Tibial nerve (tissue), 4 donors: ENCODE data around the gene AUH. TPM values are rescaled to one million over a fixed set of nuclear protein-coding genes. Genes with fewer than 3 reads are reported as not detected.
A peak's percentile ranks its signal among the peaks of the same experiment; 100 is the strongest.

Experiments used
- DNase-seq, 2 donors: peaks; one replicate each; pipeline ENCODE4 v3.0.0-alpha.2; 2019; ENCODE audit warnings: low spot score in 2 of 2
- H3K27ac ChIP-seq, 4 donors: fragments of 200-600 bp; sonication (generic) in 3 of 4; one replicate each; pipeline ENCODE4 v1.5.1; 2017 to 2019; ENCODE audit warnings: mild to moderate bottlenecking in 1 of 4
- H3K27me3 ChIP-seq, 2 donors: fragments of 200-600 bp; sonication (generic) in 1 of 2; one replicate each; pipeline versions ENCODE4 v1.5.1 to v1.6.0; 2017 to 2019
- H3K36me3 ChIP-seq, 3 donors: fragments of 200-600 bp; sonication (generic); one replicate each; pipeline ENCODE4 v1.5.1; 2018 to 2019
- H3K4me1 ChIP-seq, 4 donors: fragments of 200-600 bp; sonication (generic) in 3 of 4; one replicate each; pipeline ENCODE4 v1.5.1; 2017 to 2019
- H3K4me3 ChIP-seq, 4 donors: fragments of 200-600 bp; sonication (generic) in 3 of 4; one replicate each; pipeline ENCODE4 v1.5.1; 2017 to 2019; ENCODE audit warnings: mild to moderate bottlenecking in 1 of 4, moderate library complexity in 1 of 4
- H3K9me3 ChIP-seq, 4 donors: fragments of 200-600 bp; sonication (generic) in 3 of 4; one replicate each; pipeline ENCODE4 v1.5.1; 2017 to 2019
- EP300 ChIP-seq, 2 donors: sonication (generic); formaldehyde crosslinking; IDR thresholded peaks; one replicate each; pipeline ENCODE4 v1.6.1; 2017; ENCODE audit warnings: antibody characterized with exemption in 2 of 2, mild to moderate bottlenecking in 1 of 2
- POLR2A ChIP-seq, 2 donors: fragments of 450-650 bp; IDR thresholded peaks; one replicate each; pipeline ENCODE4 v1.6.1; 2017; ENCODE audit warnings: antibody characterized with exemption in 2 of 2, mild to moderate bottlenecking in 2 of 2, moderate library complexity in 2 of 2
- WGBS, 2 donors: methylation state at CpG; one replicate each; pipeline ENCODE4 v1.1.5; 2018; 5-methylcytosine and 5-hydroxymethylcytosine counted together
- total RNA-seq, 4 donors: library from RNA; depleted of rRNA; stranded (reverse); fragments of >200 nt; gene quantifications; one replicate each; pipeline ENCODE4 v1.1.0, GENCODE V29; 2016
- TF ChIP-seq, protein P1 (sequence below), 5 experiments: fragments of 200-600 bp in 3 of 5; fragments of 450-650 bp in 2 of 5; sonication (generic) in 3 of 5; IDR thresholded peaks; one replicate each; pipeline ENCODE4 v1.5.1; 2016 to 2019; ENCODE audit warnings: antibody characterized with exemption in 5 of 5, mild to moderate bottlenecking in 3 of 5, moderate library complexity in 2 of 5

Gene AUH
- total RNA-seq, 4 donors from 2014 or later: 40.5 to 70.1 (median 44.9) TPM

- no peaks in the 10 kb centered on the region for H3K27me3 ChIP-seq
Measured at GRCh38 chr9:91214867-91215266, 146.9 kb downstream of the AUH start.

GRCh38 chr9:91214086-91214485 lies 147.6 kb downstream of the AUH start:
- 78 to 81% methylated on average over 4 of the region's 4 CpGs for WGBS, 2 donors
- no peak overlapping the region for H3K27ac ChIP-seq
- H3K9me3 ChIP-seq: no peaks in the 10 kb centered on the region
- H3K27me3 ChIP-seq: no peaks in the 10 kb centered on the region
- no peak overlapping the region for H3K4me3 ChIP-seq
- H3K4me1 ChIP-seq: peaks cover 0 to 3% (median under 1%) of the 10 kb centered on the region in 4 donors
- DNase-seq: no peak
- TF ChIP-seq, protein P1, sequence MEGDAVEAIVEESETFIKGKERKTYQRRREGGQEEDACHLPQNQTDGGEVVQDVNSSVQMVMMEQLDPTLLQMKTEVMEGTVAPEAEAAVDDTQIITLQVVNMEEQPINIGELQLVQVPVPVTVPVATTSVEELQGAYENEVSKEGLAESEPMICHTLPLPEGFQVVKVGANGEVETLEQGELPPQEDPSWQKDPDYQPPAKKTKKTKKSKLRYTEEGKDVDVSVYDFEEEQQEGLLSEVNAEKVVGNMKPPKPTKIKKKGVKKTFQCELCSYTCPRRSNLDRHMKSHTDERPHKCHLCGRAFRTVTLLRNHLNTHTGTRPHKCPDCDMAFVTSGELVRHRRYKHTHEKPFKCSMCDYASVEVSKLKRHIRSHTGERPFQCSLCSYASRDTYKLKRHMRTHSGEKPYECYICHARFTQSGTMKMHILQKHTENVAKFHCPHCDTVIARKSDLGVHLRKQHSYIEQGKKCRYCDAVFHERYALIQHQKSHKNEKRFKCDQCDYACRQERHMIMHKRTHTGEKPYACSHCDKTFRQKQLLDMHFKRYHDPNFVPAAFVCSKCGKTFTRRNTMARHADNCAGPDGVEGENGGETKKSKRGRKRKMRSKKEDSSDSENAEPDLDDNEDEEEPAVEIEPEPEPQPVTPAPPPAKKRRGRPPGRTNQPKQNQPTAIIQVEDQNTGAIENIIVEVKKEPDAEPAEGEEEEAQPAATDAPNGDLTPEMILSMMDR (IDR thresholded peaks at IDR 0.05): no peak
- TF ChIP-seq POLR2A (IDR thresholded peaks at IDR 0.05) (no peak), EP300 (IDR thresholded peaks at IDR 0.05) (no peak)
- H3K36me3 ChIP-seq: peaks cover 0 to 30% (median 0%) of the 10 kb centered on the region in 3 donors

More at GRCh38 chr9:91214867-91215266, 146.9 kb downstream of the AUH start:
- no peak overlapping the region for H3K4me3 ChIP-seq
- H3K27ac ChIP-seq: no peak overlapping the region
- no peaks in the 10 kb centered on the region for H3K9me3 ChIP-seq
- DNase-seq: no peak
- WGBS, 2 donors: 49 to 61% methylated on average over 3 of the region's 3 CpGs
- TF ChIP-seq, protein P1 (IDR thresholded peaks at IDR 0.05): no peak
- TF ChIP-seq EP300 (IDR thresholded peaks at IDR 0.05): no peak
- H3K36me3 ChIP-seq: peaks cover 0 to 35% (median 3%) of the 10 kb centered on the region in 3 donors
- no peaks in the 10 kb centered on the region for H3K4me1 ChIP-seq

DNA sequence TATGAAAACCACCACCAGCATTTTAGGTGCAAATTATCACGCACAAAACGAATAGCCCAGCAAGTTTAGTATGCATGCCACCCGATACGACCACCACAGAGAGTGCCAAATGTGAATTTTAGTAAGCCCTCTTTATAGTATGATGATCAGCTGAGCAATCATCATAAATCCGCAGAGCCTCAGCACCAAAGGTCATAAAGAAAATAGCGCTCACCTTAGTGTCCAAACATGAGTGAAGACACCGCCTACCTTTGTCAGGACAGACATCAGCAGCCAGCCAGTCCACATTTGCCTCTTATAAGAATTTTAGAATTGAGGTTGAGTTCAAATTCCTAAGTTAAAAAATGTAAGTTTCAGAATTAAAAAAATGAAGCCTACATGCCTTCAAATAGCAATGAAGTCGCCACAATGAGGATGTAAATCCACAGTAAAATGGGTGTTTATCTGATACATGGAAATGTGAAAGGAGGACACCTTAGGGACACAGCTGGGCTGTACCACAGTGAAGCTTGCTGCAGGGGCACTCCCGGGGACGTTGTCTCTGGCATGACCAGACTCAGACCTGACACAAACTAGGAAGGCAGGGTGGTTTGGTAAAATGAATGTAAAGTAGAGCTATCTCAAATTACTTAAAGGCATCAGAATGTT lies 149.0 kb downstream of the AUH start:
- Histone ChIP-seq H3K27ac (peak overlapping the region in 1 of 4 donors; percentile 60), H3K27me3 (no peaks in the 10 kb centered on the region), H3K36me3 (peaks cover 0 to 22% (median 0%) of the 10 kb centered on the region in 3 donors), H3K4me3 (no peak overlapping the region), H3K4me1 (peaks cover 0 to 14% (median 13%) of the 10 kb centered on the region in 4 donors), H3K9me3 (no peaks in the 10 kb centered on the region)
- DNase-seq: no peak
- 90 to 95% methylated on average over 10 of the region's 10 CpGs for WGBS, 2 donors
- TF ChIP-seq EP300 (IDR thresholded peaks at IDR 0.05) (no peak), POLR2A (IDR thresholded peaks at IDR 0.05) (no peak)
- TF ChIP-seq, protein P1 (IDR thresholded peaks at IDR 0.05): no peak

DNA sequence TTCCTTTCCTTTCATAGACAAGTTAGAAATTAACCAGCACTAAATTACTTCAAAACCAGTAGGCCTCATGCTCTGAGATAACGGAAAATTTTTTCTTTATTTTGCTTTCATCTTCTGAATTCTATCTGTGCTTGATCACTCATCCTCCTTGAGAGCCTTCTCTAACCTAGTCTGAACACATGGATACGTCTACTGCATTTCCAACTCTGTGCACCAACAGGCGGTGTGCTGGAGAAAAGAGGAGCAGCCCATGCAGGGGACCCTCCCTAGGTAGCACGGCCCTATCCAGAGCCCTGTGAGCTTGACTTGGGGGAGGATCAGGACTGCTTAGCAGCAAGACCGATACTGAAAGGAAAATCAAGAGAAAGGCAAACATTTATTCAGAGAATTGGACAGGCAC lies 149.8 kb downstream of the AUH start:
- 87 to 89% methylated on average over 5 of the region's 5 CpGs for WGBS, 2 donors
- no peak overlapping the region for H3K4me3 ChIP-seq
- H3K9me3 ChIP-seq: no peaks in the 10 kb centered on the region
- TF ChIP-seq POLR2A (IDR thresholded peaks at IDR 0.05) (no peak), EP300 (IDR thresholded peaks at IDR 0.05) (no peak)
- TF ChIP-seq, protein P1 (IDR thresholded peaks at IDR 0.05): no peak
- peak overlapping the region in 1 of 4 donors; percentile 60 for H3K27ac ChIP-seq
- DNase-seq: no peak
- peaks cover 0 to 14% (median 0%) of the 10 kb centered on the region in 3 donors for H3K36me3 ChIP-seq
- peaks cover 0 to 22% (median 21%) of the 10 kb centered on the region in 4 donors for H3K4me1 ChIP-seq
- no peaks in the 10 kb centered on the region for H3K27me3 ChIP-seq

DNA sequence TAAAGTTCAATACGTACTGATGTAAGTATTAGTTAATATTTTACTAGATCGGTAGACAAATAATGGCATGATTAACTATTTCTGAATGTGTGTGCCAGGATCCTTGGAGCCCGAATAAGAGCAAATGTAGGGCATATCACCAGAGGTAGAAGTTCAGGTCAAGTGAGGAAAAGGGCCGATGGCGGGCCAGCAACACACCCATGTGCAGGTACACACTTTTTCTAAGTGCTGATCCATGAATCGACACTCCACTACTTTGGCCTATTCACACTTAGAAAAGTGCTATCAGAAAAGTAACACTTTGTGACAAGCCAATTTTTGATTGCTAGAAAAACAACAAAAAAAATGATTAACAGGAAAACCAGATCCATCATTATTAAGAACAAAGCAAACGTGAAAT lies 150.3 kb downstream of the AUH start:
- Histone ChIP-seq H3K27me3 (no peaks in the 10 kb centered on the region), H3K9me3 (no peaks in the 10 kb centered on the region), H3K27ac (peak overlapping the region in 1 of 4 donors; percentile 60), H3K4me3 (no peak overlapping the region), H3K4me1 (peaks cover 0 to 27% (median 22%) of the 10 kb centered on the region in 4 donors), H3K36me3 (peaks cover 0 to 9% (median 0%) of the 10 kb centered on the region in 3 donors)
- TF ChIP-seq, protein P1 (IDR thresholded peaks at IDR 0.05): no peak
- TF ChIP-seq POLR2A (IDR thresholded peaks at IDR 0.05): no peak
- DNase-seq: no peak
- 88 to 90% methylated on average over 7 of the region's 7 CpGs for WGBS, 2 donors
